HepG2 (cell line): Measurements from ENCODE around the gene FBXL20. TPM values are rescaled to one million over a fixed set of nuclear protein-coding genes. Genes with fewer than 3 reads are reported as not detected.

ENCODE experiments used
- ATAC-seq: fragments of 200-7000 bp; cut with Tn5 transposase; 3 replicates; pipeline ENCODE4 v1.9.1; 2020; ENCODE audit warnings: mild to moderate bottlenecking, moderate library complexity
- BruUV-seq: library from RNA; stranded (reverse); fragments of 400-500 nt; replicated peaks from 2 replicates; lab custom pipeline; 2021; lab: Mats Ljungman, UMichigan
- CTCF ChIA-PET: fragments of 300-600 bp; formaldehyde crosslinking; extraction: SDS; loops from one replicate; lab custom pipeline; 2021; ENCODE audit warnings: low total read pairs, inconsistent platforms, low intra/inter-chr PET ratio; lab: Yijun Ruan, JAX
- POLR2A ChIA-PET: fragments of 350-600 bp; sonication (Branson Sonifier 250); formaldehyde crosslinking; loops from one replicate; lab custom pipeline; 2020; ENCODE audit warnings: antibody characterized with exemption, inconsistent platforms; lab: Yijun Ruan, JAX
- DNase-seq: peaks from one replicate; pipeline ENCODE4 v3.0.0-alpha.2; 2015; ENCODE audit warnings: low spot score
- FAIRE-seq: peaks from 3 replicates; lab custom pipeline; 2011; peaks lifted over from hg19 to GRCh38; lab: Jason Lieb, UNC
- H2AFZ ChIP-seq: one replicate; pipeline ENCODE4 v1.6.1; 2011; ENCODE audit warnings: low read length, inconsistent platforms
- H3K27ac ChIP-seq: fragments of 300-600 bp; 3 replicates; pipeline ENCODE4 v1.8.0; 2011; ENCODE audit warnings: mixed run types, mild to moderate bottlenecking, mixed read lengths, low read length, inconsistent platforms; ENCODE audit not compliant: insufficient read depth; ENCODE audit errors: extremely low read length
- H3K27me3 ChIP-seq, 2 experiments: fragments of 200-600 bp in 1 of 2; 2 replicates in 1 of 2; 3 replicates in 1 of 2; pipeline versions ENCODE4 v1.6.0 to v1.8.0; 2011; ENCODE audit warnings: low read length in 2 of 2, mild to moderate bottlenecking in 2 of 2, moderate library complexity in 2 of 2, inconsistent platforms in 1 of 2; ENCODE audit not compliant: insufficient read depth in 2 of 2, control insufficient read depth in 1 of 2
- H3K36me3 ChIP-seq, 2 experiments: fragments of 200-600 bp in 1 of 2; replicated peaks in 1 of 2; 2 replicates in 1 of 2; 3 replicates in 1 of 2; pipeline versions ENCODE4 v1.5.1 to v1.8.0; 2011; ENCODE audit warnings: low read length in 2 of 2, inconsistent platforms in 1 of 2; ENCODE audit not compliant: insufficient read depth in 2 of 2, control insufficient read depth in 1 of 2
- H3K4me1 ChIP-seq: 2 replicates; pipeline ENCODE4 v1.5.1; 2012; ENCODE audit warnings: low read length, inconsistent platforms; ENCODE audit not compliant: insufficient read depth
- H3K4me2 ChIP-seq: 2 replicates; pipeline ENCODE4 v1.6.0; 2011; ENCODE audit warnings: low read depth, low read length, inconsistent platforms
- H3K4me3 ChIP-seq, 3 experiments: fragments of 200-600 bp in 1 of 3; sonication (generic), shearing (Covaris generic) in 1 of 3; replicated peaks in 1 of 3; 2 replicates each; pipeline ENCODE4 v1.5.1; 2011 to 2016; ENCODE audit warnings: low read length in 3 of 3, inconsistent platforms in 2 of 3, low read depth in 2 of 3, mild to moderate bottlenecking in 2 of 3, control low read depth in 1 of 3, mixed read lengths in 1 of 3; ENCODE audit not compliant: insufficient read depth in 1 of 3
- H3K79me2 ChIP-seq: one replicate; pipeline ENCODE4 v1.6.1; 2011; ENCODE audit warnings: low read length, inconsistent platforms; ENCODE audit not compliant: insufficient read depth
- H3K9ac ChIP-seq: 2 replicates; pipeline ENCODE4 v1.6.0; 2011; ENCODE audit warnings: mild to moderate bottlenecking, low read depth, low read length, inconsistent platforms; ENCODE audit not compliant: insufficient read depth
- H3K9me3 ChIP-seq: 2 replicates; pipeline ENCODE4 v1.5.1; 2012; ENCODE audit warnings: mild to moderate bottlenecking, low read length
- H4K20me1 ChIP-seq: 2 replicates; pipeline ENCODE4 v1.6.0; 2011; ENCODE audit warnings: inconsistent platforms, mild to moderate bottlenecking, low read length, moderate library complexity; ENCODE audit not compliant: insufficient read depth
- BCLAF1 ChIP-seq: fragments of 450-650 bp; IDR thresholded peaks from 2 replicates; pipeline ENCODE4 v1.6.1; 2017; ENCODE audit warnings: mild to moderate bottlenecking
- DZIP1 ChIP-seq: sonication (generic); formaldehyde crosslinking; IDR thresholded peaks from 2 replicates; pipeline ENCODE4 v1.5.0; 2020; ENCODE audit warnings: mild to moderate bottlenecking, missing genetic modification reagents
- HNF4A ChIP-seq: sonication (generic); formaldehyde crosslinking; IDR thresholded peaks from 2 replicates; pipeline ENCODE4 v1.4.0; 2020; ENCODE audit warnings: missing genetic modification reagents
- MAF1 ChIP-seq: sonication (generic); formaldehyde crosslinking; IDR thresholded peaks from 2 replicates; pipeline ENCODE4 v1.5.0; 2020; ENCODE audit warnings: missing genetic modification reagents, borderline replicate concordance
- RBM39 ChIP-seq: fragments of 200-400 bp; formaldehyde crosslinking; IDR thresholded peaks from one replicate; pipeline ENCODE4 v1.6.1; 2018; ENCODE audit warnings: antibody characterized with exemption, mild to moderate bottlenecking, low read depth, low read length; ENCODE audit not compliant: poor library complexity, severe bottlenecking
- TBL1XR1 ChIP-seq: fragments of 150-350 bp; IDR thresholded peaks from 2 replicates; pipeline ENCODE4 v1.6.1; 2014; ENCODE audit warnings: borderline replicate concordance, low read length; ENCODE audit not compliant: partially characterized antibody
- ZNF382 ChIP-seq: sonication (generic); formaldehyde crosslinking; IDR thresholded peaks from 2 replicates; pipeline ENCODE4 v1.5.0; 2020; ENCODE audit warnings: missing genetic modification reagents, mild to moderate bottlenecking, borderline replicate concordance
- WGBS: methylation state at CpG from one replicate; pipeline ENCODE4 v1.1.6; 2017; ENCODE audit warnings: low lambda C conversion rate; 5-methylcytosine and 5-hydroxymethylcytosine counted together
- in situ Hi-C: cut with HindIII; loops from 2 replicates; pipeline ENCODE4 v1.10.0; 2017; ENCODE audit warnings: low pct_unique_long_range_greater_than_20kb; ENCODE audit not compliant: extremely low pct_ligation_motif_present
- intact Hi-C: fragments of 100-400 bp; cut with micrococcal nuclease; formaldehyde crosslinking; loops from one replicate; pipeline ENCODE4 v1.10.0; 2022; ENCODE audit not compliant: unreplicated experiment
- polyA plus RNA-seq, 8 experiments: library from polyadenylated mRNA; depleted of rRNA in 3 of 8; stranded (reverse) in 7 of 8; unstranded in 1 of 8; fragments of >200 nt; fragmentation: Illumina TruSeq in 4 of 8; extraction: Trizol in 4 of 8; gene quantifications; 2 replicates each; pipeline versions ENCODE4 v1.2.1 to v1.2.3, GENCODE V29; 2011 to 2016; ENCODE audit warnings: low read depth in 4 of 8, missing spikeins in 1 of 8, mixed read lengths in 1 of 8; ENCODE audit not compliant: insufficient read depth in 1 of 8
- total RNA-seq, 5 experiments: library from RNA; depleted of rRNA; stranded (reverse); fragments of >200 nt; fragmentation: Illumina TruSeq; extraction: Trizol; gene quantifications; 2 replicates each; pipeline ENCODE4 v1.2.3, GENCODE V29; 2016; ENCODE audit warnings: low read depth in 1 of 5

The FBXL20 gene
- total and polyA plus RNA-seq, 2 of the 13 experiments (the other 11 are each of a cell fraction or from before 2014, with no cell fraction given) = 10.2 to 10.3 TPM

DNA sequence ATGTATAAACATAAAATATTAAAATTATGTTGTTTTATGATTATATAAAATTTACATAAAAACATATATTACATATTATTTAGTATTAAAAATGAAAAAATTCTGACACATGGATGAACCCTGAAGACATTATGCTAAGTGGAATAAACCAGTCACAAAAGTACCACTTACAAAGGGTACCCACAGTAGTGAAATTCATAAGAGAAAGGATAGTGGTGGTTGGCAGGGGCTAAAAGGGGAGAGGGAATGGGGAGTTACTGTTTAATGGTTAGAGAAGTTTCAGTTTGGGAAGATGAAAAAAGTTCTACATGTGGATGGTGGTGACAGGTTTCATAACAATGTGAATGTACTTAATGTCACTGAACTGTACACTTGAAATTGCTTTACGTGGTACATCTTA is 41.4 kb downstream of the FBXL20 start (continued):
- TF ChIP-seq MAF1 (CRISPR knock-in tag) (no peak), RBM39 (no peak), ZNF382 (CRISPR knock-in tag) (no peak), BCLAF1 (no peak), TBL1XR1 (no peak)

- peaks cover 3% of the 10 kb centered on the region for H3K79me2 ChIP-seq
- WGBS = 39% methylated on average over 3 of the region's 3 CpGs
- no peak overlapping the region for H3K9ac ChIP-seq
- H3K9me3 ChIP-seq = no peaks in the 10 kb centered on the region
- ATAC-seq = peak; percentile 67
- no peaks in the 10 kb centered on the region for H3K36me3 ChIP-seq
- TF ChIP-seq DZIP1 (CRISPR knock-in tag) (no peak), HNF4A (CRISPR knock-in tag) (peak; percentile 43)
- in situ Hi-C loops = no loop called here
- FAIRE-seq = peak; percentile 43
- H3K4me1 ChIP-seq = peaks cover 20% of the 10 kb centered on the region
- no peak overlapping the region for H2AFZ ChIP-seq
- no peak overlapping the region for H3K4me3 ChIP-seq
- CTCF ChIA-PET = no interaction called here
- no peak overlapping the region for H3K4me2 ChIP-seq
- H4K20me1 ChIP-seq = peaks cover 17% of the 10 kb centered on the region; the same call in 1 of the 2 replicates
- POLR2A ChIA-PET = no interaction called here
- DNase-seq = peak; percentile 17
- no peaks in the 10 kb centered on the region for H3K27me3 ChIP-seq
- intact Hi-C loops = no loop called here
- peak overlapping the region; percentile 2 for H3K27ac ChIP-seq
- BruUV-seq = no TSS peak
Measured at GRCh38 chr17:39357986-39358385, 43.4 kb downstream of the FBXL20 start.
